Measurements from ENCODE around the gene POFUT2.

GRCh38 chr21:45251635-45252447 lies 35.9 kb downstream of the POFUT2 start:
- TF ChIP-seq CTCF (conservative IDR thresholded peaks at IDR 0.05; ENCODE audit: low read depth, low read length), result no peak
- no peak for TF ChIP-seq EZH2phosphoT487 (IDR thresholded peaks at IDR 0.05; ENCODE audit: borderline replicate concordance, low read length)
- no peak for TF ChIP-seq EZH2 (IDR thresholded peaks at IDR 0.05; ENCODE audit: low read length, unreplicated experiment)

Data from PC-3 (cell line).